Thoracic aorta (tissue), 2 donors: ENCODE measurements around the gene DNAAF3. TPM values are rescaled to one million over a fixed set of nuclear protein-coding genes. Genes with fewer than 3 reads are reported as not detected.

Experiments
- ATAC-seq: fragments of 150-250 bp; one replicate; pipeline ENCODE4 v1.8.0; 2017; ENCODE audit warnings: low read depth; ENCODE audit not compliant: insufficient number of reproducible peaks, low FRiP score
- DNase-seq: peaks from one replicate; pipeline ENCODE4 v3.0.0-alpha.2; 2020; ENCODE audit warnings: low spot score
- H3K27ac ChIP-seq, 2 donors: fragments of 200-600 bp; sonication (generic); 1 replicate in 1 of 2; 2 replicates in 1 of 2; pipeline ENCODE4 v1.5.1; 2016; ENCODE audit warnings: mild to moderate bottlenecking in 2 of 2, moderate library complexity in 2 of 2
- H3K27me3 ChIP-seq: fragments of 200-600 bp; sonication (generic); replicated peaks from 2 replicates; pipeline ENCODE4 v1.6.0; 2016; ENCODE audit warnings: mild to moderate bottlenecking; ENCODE audit not compliant: insufficient read depth
- H3K36me3 ChIP-seq: fragments of 200-600 bp; sonication (generic); one replicate; pipeline ENCODE4 v1.5.1; 2016
- H3K4me1 ChIP-seq, 2 donors: fragments of 200-600 bp; sonication (generic); 1 replicate in 1 of 2; 2 replicates in 1 of 2; pipeline versions ENCODE4 v1.5.1 to v1.6.0; 2016; ENCODE audit warnings: low read depth in 2 of 2, mild to moderate bottlenecking in 1 of 2; ENCODE audit not compliant: control insufficient read depth in 1 of 2
- H3K4me3 ChIP-seq: fragments of 200-600 bp; sonication (generic); 2 replicates; pipeline ENCODE4 v1.5.1; 2016; ENCODE audit warnings: mild to moderate bottlenecking
- H3K9me3 ChIP-seq: fragments of 200-600 bp; sonication (generic); 2 replicates; pipeline ENCODE4 v1.5.1; 2016
- total RNA-seq, 2 donors: library from RNA; depleted of rRNA; stranded (reverse); fragments of >200 nt; gene quantifications; one replicate each; pipeline versions ENCODE4 v1.1.0 to v1.2.3, GENCODE V29; 2016
- TF ChIP-seq, protein P1 (sequence below): fragments of 200-600 bp; sonication (generic); IDR thresholded peaks from one replicate; pipeline ENCODE4 v1.5.1; 2019; ENCODE audit warnings: antibody characterized with exemption

The DNAAF3 gene
- total RNA-seq, 2 donors from 2014 or later, result not detected

DNA sequence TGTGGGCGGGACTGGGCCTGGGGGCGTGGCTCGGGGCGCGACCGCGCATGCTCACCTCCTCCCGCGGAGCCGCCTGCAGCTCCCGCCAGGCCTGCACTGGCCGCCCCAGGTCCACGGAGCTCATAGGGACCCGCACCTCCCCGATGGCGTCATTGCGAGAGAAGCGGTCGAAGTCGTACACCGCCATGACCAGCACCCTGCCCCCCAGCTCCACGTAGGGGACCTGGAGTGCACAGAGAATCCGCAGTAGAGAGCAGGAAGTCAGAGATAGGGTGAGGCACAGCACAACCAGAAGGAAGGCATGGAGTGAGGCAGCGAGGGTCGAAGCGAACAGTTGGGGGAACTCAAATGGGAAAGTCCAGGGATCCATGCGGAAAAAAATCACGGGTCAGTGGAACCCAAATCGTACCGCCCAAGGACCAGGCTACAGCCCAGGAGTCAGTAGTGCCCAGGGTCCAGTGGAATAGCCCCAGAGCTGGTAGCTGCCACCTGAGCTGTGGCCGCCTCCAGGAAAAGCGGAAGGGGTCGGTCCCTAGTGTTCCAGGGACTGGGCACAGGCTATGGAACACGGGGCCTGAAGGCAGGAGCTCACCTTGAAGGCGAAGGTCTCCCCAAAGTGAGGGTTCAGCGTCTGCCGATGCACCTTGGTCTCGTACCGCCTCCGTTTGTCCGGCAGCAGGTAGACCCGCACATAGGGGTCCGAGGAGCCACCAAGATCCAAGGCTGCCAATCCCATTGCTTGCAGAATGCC lies 8.9 kb upstream of the DNAAF3 start:
- no peak overlapping the region for H3K27ac ChIP-seq
- peaks cover 29% of the 10 kb centered on the region for H3K27me3 ChIP-seq
- H3K4me3 ChIP-seq, result no peak overlapping the region
- H3K36me3 ChIP-seq, result no peaks in the 10 kb centered on the region
- no peak for ATAC-seq
- no peaks in the 10 kb centered on the region for H3K9me3 ChIP-seq
- no peak for DNase-seq
- TF ChIP-seq, protein P1, sequence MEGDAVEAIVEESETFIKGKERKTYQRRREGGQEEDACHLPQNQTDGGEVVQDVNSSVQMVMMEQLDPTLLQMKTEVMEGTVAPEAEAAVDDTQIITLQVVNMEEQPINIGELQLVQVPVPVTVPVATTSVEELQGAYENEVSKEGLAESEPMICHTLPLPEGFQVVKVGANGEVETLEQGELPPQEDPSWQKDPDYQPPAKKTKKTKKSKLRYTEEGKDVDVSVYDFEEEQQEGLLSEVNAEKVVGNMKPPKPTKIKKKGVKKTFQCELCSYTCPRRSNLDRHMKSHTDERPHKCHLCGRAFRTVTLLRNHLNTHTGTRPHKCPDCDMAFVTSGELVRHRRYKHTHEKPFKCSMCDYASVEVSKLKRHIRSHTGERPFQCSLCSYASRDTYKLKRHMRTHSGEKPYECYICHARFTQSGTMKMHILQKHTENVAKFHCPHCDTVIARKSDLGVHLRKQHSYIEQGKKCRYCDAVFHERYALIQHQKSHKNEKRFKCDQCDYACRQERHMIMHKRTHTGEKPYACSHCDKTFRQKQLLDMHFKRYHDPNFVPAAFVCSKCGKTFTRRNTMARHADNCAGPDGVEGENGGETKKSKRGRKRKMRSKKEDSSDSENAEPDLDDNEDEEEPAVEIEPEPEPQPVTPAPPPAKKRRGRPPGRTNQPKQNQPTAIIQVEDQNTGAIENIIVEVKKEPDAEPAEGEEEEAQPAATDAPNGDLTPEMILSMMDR, result no peak
- H3K4me1 ChIP-seq, result peaks cover 10 to 22% of the 10 kb centered on the region in 2 donors

DNA sequence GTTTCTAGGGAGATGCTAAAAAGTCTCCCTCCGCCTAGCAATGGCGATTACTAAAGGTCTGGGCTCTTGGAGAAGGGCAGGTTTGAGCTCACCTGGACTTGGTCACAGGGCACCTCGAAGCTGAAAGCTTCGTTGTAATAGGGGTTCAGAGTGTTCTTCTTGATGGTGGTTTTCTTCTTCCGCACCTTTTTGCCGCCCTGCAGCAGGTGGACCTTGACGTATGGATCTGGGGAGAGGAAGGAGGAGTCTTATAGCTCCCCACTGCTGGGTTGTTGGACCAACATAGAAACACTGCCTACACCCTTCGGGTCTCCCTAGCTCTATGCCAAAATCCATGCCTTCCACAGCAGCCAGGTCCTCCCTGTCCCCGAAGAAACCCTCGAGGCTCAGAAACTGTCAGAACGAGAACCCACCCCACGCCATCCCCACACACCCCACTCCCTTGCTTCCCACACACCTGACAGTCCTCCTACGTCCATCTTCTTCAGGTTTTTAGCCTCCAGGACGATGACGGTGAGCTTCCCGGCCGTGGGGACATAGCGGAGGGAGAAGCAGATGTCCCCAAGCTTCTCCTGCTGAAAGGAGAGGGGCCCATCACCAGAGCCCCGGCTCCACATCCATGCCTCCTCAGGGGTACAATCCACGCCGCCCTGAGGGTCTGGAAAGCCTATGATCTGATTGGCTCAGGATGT lies 8.2 kb upstream of the DNAAF3 start:
- Histone ChIP-seq H3K4me1 (peaks cover 8 to 19% of the 10 kb centered on the region in 2 donors), H3K27ac (no peak overlapping the region), H3K9me3 (no peaks in the 10 kb centered on the region), H3K4me3 (no peak overlapping the region), H3K36me3 (no peaks in the 10 kb centered on the region), H3K27me3 (peaks cover 29% of the 10 kb centered on the region)
- DNase-seq (no peak), ATAC-seq (no peak)
- TF ChIP-seq, protein P1, result no peak

DNA sequence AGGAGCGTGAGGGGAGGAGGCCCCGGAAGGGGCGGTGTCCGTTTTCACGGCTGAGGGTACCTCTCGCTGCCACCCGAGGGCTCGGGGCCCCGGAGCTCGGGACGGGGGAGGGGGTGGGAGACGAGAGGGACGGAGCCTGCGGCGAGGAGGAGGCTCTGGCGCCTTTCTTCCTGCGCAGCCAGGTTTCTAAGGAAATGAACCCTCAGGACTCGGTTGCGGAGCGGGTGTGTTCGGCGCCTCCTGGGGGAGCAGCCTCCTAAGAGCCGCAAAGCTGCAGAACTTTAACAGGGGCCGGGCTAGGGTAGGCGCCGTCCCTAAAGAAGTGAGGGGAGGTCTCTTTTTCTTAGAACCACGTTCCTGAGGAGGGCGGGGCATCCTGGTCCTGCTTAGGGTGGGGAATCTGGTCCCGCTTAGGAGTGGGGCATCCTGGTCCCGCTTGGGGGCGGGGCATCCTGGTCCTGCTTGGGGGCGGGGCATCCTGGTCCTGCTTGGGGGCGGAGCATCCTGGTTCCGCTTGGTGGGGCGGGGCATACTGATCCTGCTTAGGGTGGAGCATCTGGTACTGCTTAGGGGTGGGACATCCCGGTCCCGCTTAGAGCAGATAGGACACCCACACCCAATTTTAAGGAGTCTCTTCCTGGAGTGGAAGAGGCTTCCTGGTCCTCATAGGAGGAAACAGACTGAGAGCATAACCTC lies 7.4 kb upstream of the DNAAF3 start:
- Histone ChIP-seq H3K36me3 (no peaks in the 10 kb centered on the region), H3K27me3 (peaks cover 34% of the 10 kb centered on the region), H3K4me1 (peaks cover 1 to 12% of the 10 kb centered on the region in 2 donors), H3K9me3 (no peaks in the 10 kb centered on the region), H3K4me3 (peak overlapping the region; percentile 69), H3K27ac (no peak overlapping the region)
- ATAC-seq (no peak), DNase-seq (no peak)
- TF ChIP-seq, protein P1, result no peak

DNA sequence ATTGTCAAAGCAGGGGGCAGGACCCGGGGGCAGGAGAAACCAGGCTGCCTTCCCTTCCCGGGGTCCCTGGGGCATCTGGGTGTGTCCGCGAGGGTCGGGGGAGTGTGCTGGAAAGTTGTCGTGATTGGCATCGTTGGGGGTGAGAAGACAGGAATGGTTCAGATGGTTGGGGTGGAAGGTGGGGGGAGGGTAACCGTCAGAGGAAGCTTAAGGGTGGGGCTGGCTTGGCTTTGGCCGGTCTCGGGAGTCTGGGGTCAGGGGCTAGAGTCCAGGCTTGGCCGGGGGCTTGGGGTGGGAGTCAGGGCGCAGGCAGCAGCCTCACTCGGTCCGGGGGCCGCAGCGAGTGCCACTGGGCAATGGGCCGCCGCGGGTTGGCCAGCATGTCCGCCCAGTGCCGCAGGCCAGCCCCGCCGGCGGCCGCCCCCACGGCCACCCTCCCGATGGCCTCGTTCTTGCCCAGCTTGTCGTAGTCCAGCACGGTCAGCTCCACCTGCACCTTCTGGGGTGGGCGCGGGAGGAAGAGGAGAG lies 6.8 kb upstream of the DNAAF3 start:
- ATAC-seq, result no peak
- peaks cover 34% of the 10 kb centered on the region for H3K27me3 ChIP-seq

More for the DNA sequence above, 6.8 kb upstream of the DNAAF3 start:
- Histone ChIP-seq H3K4me1 (peaks cover 0 to 9% of the 10 kb centered on the region in 2 donors), H3K4me3 (peak overlapping the region; percentile 69), H3K27ac (no peak overlapping the region), H3K36me3 (no peaks in the 10 kb centered on the region), H3K9me3 (no peaks in the 10 kb centered on the region)
- no peak for DNase-seq
- TF ChIP-seq, protein P1, result no peak
